Measurements from ENCODE around the gene TTC12.

Gene TTC12

GRCh38 chr11:113385749-113386148, 71.4 kb downstream of the TTC12 start:
- Histone ChIP-seq H3K9me3 (ENCODE audit: control insufficient read depth in 1 of 2, low read length in 2 of 2) (no peaks in the 10 kb centered on the region), H3K4me1 (ENCODE audit: control insufficient read depth in 1 of 2, insufficient read depth in 2 of 2, low read length in 2 of 2) (peaks cover 0 to 5% of the 10 kb centered on the region in 2 donors), H3K4me3 (ENCODE audit: low read depth in 1 of 2, low read length in 2 of 2) (no peak overlapping the region), H3K27me3 (ENCODE audit: control insufficient read depth in 1 of 2, insufficient read depth in 2 of 2, low read length in 2 of 2) (peaks cover 16 to 20% of the 10 kb centered on the region in 2 donors), H3K36me3 (ENCODE audit: control insufficient read depth in 1 of 2, insufficient read depth in 2 of 2, low read length in 2 of 2) (no peaks in the 10 kb centered on the region), H3K27ac (ENCODE audit: low read depth, low read length) (no peak overlapping the region), H3K9ac (ENCODE audit: low read depth in 1 of 2, low read length in 2 of 2) (no peak overlapping the region)

GRCh38 chr11:113386866-113387265, 72.5 kb downstream of the TTC12 start:
- Histone ChIP-seq H3K4me3 (ENCODE audit: low read depth in 1 of 2, low read length in 2 of 2) (no peak overlapping the region), H3K9ac (ENCODE audit: low read depth in 1 of 2, low read length in 2 of 2) (no peak overlapping the region), H3K9me3 (ENCODE audit: control insufficient read depth in 1 of 2, low read length in 2 of 2) (no peaks in the 10 kb centered on the region), H3K36me3 (ENCODE audit: control insufficient read depth in 1 of 2, insufficient read depth in 2 of 2, low read length in 2 of 2) (no peaks in the 10 kb centered on the region), H3K27ac (ENCODE audit: low read depth, low read length) (no peak overlapping the region), H3K4me1 (ENCODE audit: control insufficient read depth in 1 of 2, insufficient read depth in 2 of 2, low read length in 2 of 2) (peaks cover 0 to 5% of the 10 kb centered on the region in 2 donors), H3K27me3 (ENCODE audit: control insufficient read depth in 1 of 2, insufficient read depth in 2 of 2, low read length in 2 of 2) (peaks cover 16 to 20% of the 10 kb centered on the region in 2 donors)

GRCh38 chr11:113387605-113388211, 73.3 kb downstream of the TTC12 start, which contains the start of gene ANKK1:
Gene ANKK1, plus strand, starts transcription at chr11:113387779. Its CDS starts 106 bp downstream, at chr11:113387885.
- no peak within 1 kb of the TSS for H3K9ac ChIP-seq (ENCODE audit: low read depth in 1 of 2, low read length in 2 of 2)
- H3K27ac ChIP-seq (ENCODE audit: low read depth, low read length): no peak within 1 kb of the TSS
- peaks cover 0 to 5% of the 10 kb centered on the region in 2 donors for H3K4me1 ChIP-seq (ENCODE audit: control insufficient read depth in 1 of 2, insufficient read depth in 2 of 2, low read length in 2 of 2)
- H3K9me3 ChIP-seq (ENCODE audit: control insufficient read depth in 1 of 2, low read length in 2 of 2): no peaks in the 10 kb centered on the region
- no peak within 1 kb of the TSS for H3K4me3 ChIP-seq (ENCODE audit: low read depth in 1 of 2, low read length in 2 of 2)
- no peaks in the 10 kb centered on the region for H3K36me3 ChIP-seq (ENCODE audit: control insufficient read depth in 1 of 2, insufficient read depth in 2 of 2, low read length in 2 of 2)
- peaks cover 16 to 20% of the 10 kb centered on the region in 2 donors for H3K27me3 ChIP-seq (ENCODE audit: control insufficient read depth in 1 of 2, insufficient read depth in 2 of 2, low read length in 2 of 2)

GRCh38 chr11:113389272-113389671, 74.9 kb downstream of the TTC12 start:
- Histone ChIP-seq H3K9me3 (ENCODE audit: control insufficient read depth in 1 of 2, low read length in 2 of 2) (no peaks in the 10 kb centered on the region), H3K4me1 (ENCODE audit: control insufficient read depth in 1 of 2, insufficient read depth in 2 of 2, low read length in 2 of 2) (peaks cover 0 to 5% of the 10 kb centered on the region in 2 donors), H3K36me3 (ENCODE audit: control insufficient read depth in 1 of 2, insufficient read depth in 2 of 2, low read length in 2 of 2) (no peaks in the 10 kb centered on the region), H3K27ac (ENCODE audit: low read depth, low read length) (no peak overlapping the region), H3K9ac (ENCODE audit: low read depth in 1 of 2, low read length in 2 of 2) (no peak overlapping the region), H3K27me3 (ENCODE audit: control insufficient read depth in 1 of 2, insufficient read depth in 2 of 2, low read length in 2 of 2) (peaks cover 16 to 20% of the 10 kb centered on the region in 2 donors), H3K4me3 (ENCODE audit: low read depth in 1 of 2, low read length in 2 of 2) (no peak overlapping the region)

- no peak overlapping the region for H3K4me3 ChIP-seq (ENCODE audit: low read depth in 1 of 2, low read length in 2 of 2)
- H3K4me1 ChIP-seq (ENCODE audit: control insufficient read depth in 1 of 2, insufficient read depth in 2 of 2, low read length in 2 of 2): peaks cover 0 to 5% of the 10 kb centered on the region in 2 donors
- H3K27ac ChIP-seq (ENCODE audit: low read depth, low read length): no peak overlapping the region
- peaks cover 12 to 14% of the 10 kb centered on the region in 2 donors for H3K27me3 ChIP-seq (ENCODE audit: control insufficient read depth in 1 of 2, insufficient read depth in 2 of 2, low read length in 2 of 2)
- H3K9me3 ChIP-seq (ENCODE audit: control insufficient read depth in 1 of 2, low read length in 2 of 2): no peaks in the 10 kb centered on the region
- H3K9ac ChIP-seq (ENCODE audit: low read depth in 1 of 2, low read length in 2 of 2): no peak overlapping the region
- H3K36me3 ChIP-seq (ENCODE audit: control insufficient read depth in 1 of 2, insufficient read depth in 2 of 2, low read length in 2 of 2): no peaks in the 10 kb centered on the region
Measured at GRCh38 chr11:113392236-113392921, 78.0 kb downstream of the TTC12 start.

GRCh38 chr11:113393501-113393985, 79.2 kb downstream of the TTC12 start:
- no peaks in the 10 kb centered on the region for H3K9me3 ChIP-seq (ENCODE audit: control insufficient read depth in 1 of 2, low read length in 2 of 2)
- H3K4me1 ChIP-seq (ENCODE audit: control insufficient read depth in 1 of 2, insufficient read depth in 2 of 2, low read length in 2 of 2): no peaks in the 10 kb centered on the region
- H3K36me3 ChIP-seq (ENCODE audit: control insufficient read depth in 1 of 2, insufficient read depth in 2 of 2, low read length in 2 of 2): no peaks in the 10 kb centered on the region
- H3K4me3 ChIP-seq (ENCODE audit: low read depth in 1 of 2, low read length in 2 of 2): no peak overlapping the region
- peaks cover 2 to 6% of the 10 kb centered on the region in 2 donors for H3K27me3 ChIP-seq (ENCODE audit: control insufficient read depth in 1 of 2, insufficient read depth in 2 of 2, low read length in 2 of 2)
- H3K9ac ChIP-seq (ENCODE audit: low read depth in 1 of 2, low read length in 2 of 2): no peak overlapping the region
- no peak overlapping the region for H3K27ac ChIP-seq (ENCODE audit: low read depth, low read length)

- Histone ChIP-seq H3K4me1 (ENCODE audit: control insufficient read depth in 1 of 2, insufficient read depth in 2 of 2, low read length in 2 of 2) (no peaks in the 10 kb centered on the region), H3K27me3 (ENCODE audit: control insufficient read depth in 1 of 2, insufficient read depth in 2 of 2, low read length in 2 of 2) (no peaks in the 10 kb centered on the region), H3K36me3 (ENCODE audit: control insufficient read depth in 1 of 2, insufficient read depth in 2 of 2, low read length in 2 of 2) (no peaks in the 10 kb centered on the region), H3K9me3 (ENCODE audit: control insufficient read depth in 1 of 2, low read length in 2 of 2) (no peaks in the 10 kb centered on the region), H3K9ac (ENCODE audit: low read depth in 1 of 2, low read length in 2 of 2) (no peak overlapping the region), H3K4me3 (ENCODE audit: low read depth in 1 of 2, low read length in 2 of 2) (no peak overlapping the region), H3K27ac (ENCODE audit: low read depth, low read length) (no peak overlapping the region)
Measured at GRCh38 chr11:113394919-113395318, 80.5 kb downstream of the TTC12 start.

- Histone ChIP-seq H3K36me3 (ENCODE audit: control insufficient read depth in 1 of 2, insufficient read depth in 2 of 2, low read length in 2 of 2) (no peaks in the 10 kb centered on the region), H3K4me1 (ENCODE audit: control insufficient read depth in 1 of 2, insufficient read depth in 2 of 2, low read length in 2 of 2) (no peaks in the 10 kb centered on the region), H3K9me3 (ENCODE audit: control insufficient read depth in 1 of 2, low read length in 2 of 2) (no peaks in the 10 kb centered on the region), H3K27me3 (ENCODE audit: control insufficient read depth in 1 of 2, insufficient read depth in 2 of 2, low read length in 2 of 2) (no peaks in the 10 kb centered on the region), H3K27ac (ENCODE audit: low read depth, low read length) (no peak overlapping the region), H3K9ac (ENCODE audit: low read depth in 1 of 2, low read length in 2 of 2) (no peak overlapping the region), H3K4me3 (ENCODE audit: low read depth in 1 of 2, low read length in 2 of 2) (no peak overlapping the region)
Measured at GRCh38 chr11:113395782-113396336, 81.5 kb downstream of the TTC12 start.

- Histone ChIP-seq H3K9ac (ENCODE audit: low read depth in 1 of 2, low read length in 2 of 2) (no peak overlapping the region), H3K4me3 (ENCODE audit: low read depth in 1 of 2, low read length in 2 of 2) (no peak overlapping the region), H3K36me3 (ENCODE audit: control insufficient read depth in 1 of 2, insufficient read depth in 2 of 2, low read length in 2 of 2) (no peaks in the 10 kb centered on the region), H3K9me3 (ENCODE audit: control insufficient read depth in 1 of 2, low read length in 2 of 2) (no peaks in the 10 kb centered on the region), H3K27ac (ENCODE audit: low read depth, low read length) (no peak overlapping the region), H3K27me3 (ENCODE audit: control insufficient read depth in 1 of 2, insufficient read depth in 2 of 2, low read length in 2 of 2) (no peaks in the 10 kb centered on the region), H3K4me1 (ENCODE audit: control insufficient read depth in 1 of 2, insufficient read depth in 2 of 2, low read length in 2 of 2) (no peaks in the 10 kb centered on the region)
Measured at GRCh38 chr11:113396690-113397089, 82.3 kb downstream of the TTC12 start.

GRCh38 chr11:113397212-113397611, 82.8 kb downstream of the TTC12 start:
- H3K4me1 ChIP-seq (ENCODE audit: control insufficient read depth in 1 of 2, insufficient read depth in 2 of 2, low read length in 2 of 2): no peaks in the 10 kb centered on the region
- no peak overlapping the region for H3K4me3 ChIP-seq (ENCODE audit: low read depth in 1 of 2, low read length in 2 of 2)

More at GRCh38 chr11:113397212-113397611, 82.8 kb downstream of the TTC12 start:
- no peaks in the 10 kb centered on the region for H3K27me3 ChIP-seq (ENCODE audit: control insufficient read depth in 1 of 2, insufficient read depth in 2 of 2, low read length in 2 of 2)
- no peak overlapping the region for H3K9ac ChIP-seq (ENCODE audit: low read depth in 1 of 2, low read length in 2 of 2)
- no peaks in the 10 kb centered on the region for H3K9me3 ChIP-seq (ENCODE audit: control insufficient read depth in 1 of 2, low read length in 2 of 2)
- no peak overlapping the region for H3K27ac ChIP-seq (ENCODE audit: low read depth, low read length)
- no peaks in the 10 kb centered on the region for H3K36me3 ChIP-seq (ENCODE audit: control insufficient read depth in 1 of 2, insufficient read depth in 2 of 2, low read length in 2 of 2)

Measured in duodenal mucosa (tissue), 2 donors.